Left ventricle myocardium inferior (tissue), 1 donor: ENCODE data around the gene ETHE1. TPM values are rescaled to one million over a fixed set of nuclear protein-coding genes. Genes with fewer than 3 reads are reported as not detected.

Experiments
- DNase-seq: peaks from one replicate; pipeline ENCODE4 v3.0.0-alpha.2; 2020
- H3K27ac ChIP-seq: fragments of 200-600 bp; replicated peaks from 2 replicates; pipeline ENCODE4 v1.8.0; 2021
- H3K27me3 ChIP-seq: fragments of 200-600 bp; 2 replicates; pipeline ENCODE4 v1.8.0; 2021; ENCODE audit warnings: low read depth
- H3K36me3 ChIP-seq: fragments of 200-600 bp; 2 replicates; pipeline ENCODE4 v1.8.0; 2021
- H3K4me1 ChIP-seq: fragments of 200-600 bp; 2 replicates; pipeline ENCODE4 v1.8.0; 2021
- H3K4me3 ChIP-seq: fragments of 200-600 bp; 2 replicates; pipeline ENCODE4 v1.8.0; 2021; ENCODE audit warnings: mild to moderate bottlenecking, moderate library complexity
- H3K9me3 ChIP-seq: fragments of 200-600 bp; replicated peaks from 2 replicates; pipeline ENCODE4 v1.8.0; 2021
- intact Hi-C: fragments of 100-400 bp; cut with micrococcal nuclease; formaldehyde crosslinking; loops from one replicate; pipeline ENCODE4 v1.11.0; 2022
- total RNA-seq: library from RNA; stranded (reverse); fragmentation: NEBNext Ultra II Directional; extraction: Animal tissue kit (Norgen Biotek cat#: 25700); gene quantifications from one replicate; pipeline ENCODE4 v1.2.1, GENCODE V29; 2021
- TF ChIP-seq, protein P1 (sequence below): fragments of 200-600 bp; IDR thresholded peaks from 2 replicates; pipeline ENCODE4 v1.8.0; 2021; ENCODE audit warnings: antibody characterized with exemption, mild to moderate bottlenecking, borderline replicate concordance
- donor health status: DM: no; HTN: yes; CAD: no; lungs with severe emphysema.

ETHE1 gene
- total RNA-seq, 1 donor from 2014 or later: 14.6 TPM

DNA sequence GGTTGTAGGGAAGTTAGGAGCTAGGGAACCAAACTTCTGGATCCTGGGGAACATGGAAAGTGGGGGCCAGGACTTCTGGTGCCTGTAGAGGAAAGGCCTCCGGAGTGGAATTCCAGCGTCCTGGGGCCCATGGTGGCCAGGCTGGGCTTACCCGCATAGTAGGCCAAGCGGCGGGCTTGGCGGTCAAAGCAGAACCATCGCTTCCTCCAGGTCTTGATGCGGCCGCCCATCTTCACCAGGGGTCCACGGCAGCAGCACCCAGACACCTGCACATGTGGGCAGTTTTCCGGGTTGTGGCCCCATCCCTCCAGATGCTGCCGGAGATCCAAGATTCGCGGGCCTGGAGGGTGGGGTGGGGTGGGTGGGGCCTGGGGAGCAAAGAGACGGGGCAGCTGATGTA is 47.8 kb downstream of the ETHE1 start:
- H3K4me1 ChIP-seq: peaks cover 13% of the 10 kb centered on the region
- intact Hi-C loops: no loop called here
- no peaks in the 10 kb centered on the region for H3K36me3 ChIP-seq
- no peak for DNase-seq
- no peaks in the 10 kb centered on the region for H3K27me3 ChIP-seq
- H3K9me3 ChIP-seq: no peaks in the 10 kb centered on the region
- H3K4me3 ChIP-seq: no peak overlapping the region
- TF ChIP-seq, protein P1, sequence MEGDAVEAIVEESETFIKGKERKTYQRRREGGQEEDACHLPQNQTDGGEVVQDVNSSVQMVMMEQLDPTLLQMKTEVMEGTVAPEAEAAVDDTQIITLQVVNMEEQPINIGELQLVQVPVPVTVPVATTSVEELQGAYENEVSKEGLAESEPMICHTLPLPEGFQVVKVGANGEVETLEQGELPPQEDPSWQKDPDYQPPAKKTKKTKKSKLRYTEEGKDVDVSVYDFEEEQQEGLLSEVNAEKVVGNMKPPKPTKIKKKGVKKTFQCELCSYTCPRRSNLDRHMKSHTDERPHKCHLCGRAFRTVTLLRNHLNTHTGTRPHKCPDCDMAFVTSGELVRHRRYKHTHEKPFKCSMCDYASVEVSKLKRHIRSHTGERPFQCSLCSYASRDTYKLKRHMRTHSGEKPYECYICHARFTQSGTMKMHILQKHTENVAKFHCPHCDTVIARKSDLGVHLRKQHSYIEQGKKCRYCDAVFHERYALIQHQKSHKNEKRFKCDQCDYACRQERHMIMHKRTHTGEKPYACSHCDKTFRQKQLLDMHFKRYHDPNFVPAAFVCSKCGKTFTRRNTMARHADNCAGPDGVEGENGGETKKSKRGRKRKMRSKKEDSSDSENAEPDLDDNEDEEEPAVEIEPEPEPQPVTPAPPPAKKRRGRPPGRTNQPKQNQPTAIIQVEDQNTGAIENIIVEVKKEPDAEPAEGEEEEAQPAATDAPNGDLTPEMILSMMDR: no peak
- no peak overlapping the region for H3K27ac ChIP-seq

DNA sequence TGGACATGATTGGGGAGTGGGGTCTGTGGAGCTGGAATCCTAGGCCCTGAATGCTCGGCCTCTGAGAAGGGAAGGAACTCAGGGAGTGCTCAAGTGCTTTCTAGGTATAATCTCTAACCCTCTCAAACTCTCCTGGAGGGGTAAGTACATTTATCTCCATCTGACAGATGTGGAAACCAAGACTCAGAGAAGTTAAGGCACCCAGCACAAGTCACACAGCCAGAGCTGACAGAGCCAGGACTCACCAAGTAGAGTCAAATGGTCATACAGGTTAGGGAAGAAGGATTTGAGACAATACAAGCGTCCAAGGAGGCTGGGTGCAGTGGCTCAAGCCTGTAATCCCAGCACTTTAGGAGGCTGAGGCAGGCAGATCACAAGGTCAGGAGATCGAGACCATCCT is 48.7 kb downstream of the ETHE1 start:
- H3K4me3 ChIP-seq: no peak overlapping the region
- intact Hi-C loops: no loop called here

DNA sequence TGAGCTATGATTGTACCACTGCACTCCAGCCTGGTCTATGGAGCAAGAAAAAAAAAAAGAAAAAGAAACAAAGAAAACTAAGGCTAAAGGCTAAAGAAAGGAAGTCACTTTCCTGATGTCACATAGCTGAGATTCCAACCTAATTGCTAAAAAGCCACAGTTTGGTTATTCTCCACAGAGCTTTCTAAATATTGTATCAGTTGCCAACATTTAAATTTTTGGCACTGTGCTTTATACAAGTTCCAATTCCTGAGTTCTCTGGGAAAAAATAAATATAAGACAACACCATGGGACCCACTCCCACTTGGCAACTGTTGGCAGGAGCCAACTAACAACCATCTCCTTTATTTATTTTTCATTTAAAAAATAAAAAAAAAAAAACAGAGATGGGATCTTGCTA is 50.4 kb downstream of the ETHE1 start:
- no peak overlapping the region for H3K4me3 ChIP-seq
- no peaks in the 10 kb centered on the region for H3K36me3 ChIP-seq
- H3K9me3 ChIP-seq: no peaks in the 10 kb centered on the region
- H3K27me3 ChIP-seq: no peaks in the 10 kb centered on the region
- TF ChIP-seq, protein P1: no peak
- intact Hi-C loops: no loop called here
- H3K4me1 ChIP-seq: peaks cover 13% of the 10 kb centered on the region
- H3K27ac ChIP-seq: no peak overlapping the region
- DNase-seq: no peak

More for the DNA sequence above, 48.7 kb downstream of the ETHE1 start:
- Histone ChIP-seq H3K9me3 (no peaks in the 10 kb centered on the region), H3K27ac (no peak overlapping the region), H3K27me3 (no peaks in the 10 kb centered on the region), H3K4me1 (peaks cover 13% of the 10 kb centered on the region), H3K36me3 (no peaks in the 10 kb centered on the region)
- TF ChIP-seq, protein P1: no peak
- DNase-seq: no peak

DNA sequence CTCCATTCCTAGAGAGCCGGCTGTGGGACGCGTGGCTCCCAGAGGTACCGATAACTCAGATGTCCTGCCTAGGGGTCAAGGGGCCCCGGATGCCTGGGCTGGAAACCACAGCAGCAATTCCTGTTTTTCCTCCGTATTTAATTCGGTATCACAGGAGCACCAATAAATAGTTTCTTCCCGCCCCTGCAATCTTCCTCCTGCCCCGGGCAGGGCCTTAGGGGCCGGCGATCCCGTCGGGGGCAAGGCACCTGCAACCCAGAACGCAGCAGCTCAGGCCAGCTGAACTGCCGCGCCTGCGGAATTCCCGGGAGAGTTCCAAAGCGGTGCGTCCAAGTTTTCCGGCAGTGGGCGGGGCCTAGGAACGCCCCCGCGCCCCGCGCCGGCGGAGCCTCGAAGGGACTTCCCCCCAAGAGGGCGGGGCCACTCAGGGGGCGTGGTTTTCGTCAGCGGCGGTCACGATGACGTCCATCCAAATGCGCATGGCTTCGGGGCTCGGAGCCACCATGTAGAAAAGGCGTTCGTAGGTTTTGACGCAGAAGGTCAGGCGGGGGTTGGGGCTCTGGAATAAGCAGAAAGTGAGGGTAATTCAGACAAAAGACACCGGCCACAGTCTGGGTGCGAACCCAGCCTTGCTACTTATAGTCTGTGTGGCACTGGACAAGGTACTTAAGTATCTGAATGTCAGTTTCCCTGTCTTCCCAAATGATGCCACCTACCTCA is 51.9 kb downstream of the ETHE1 start:
- Histone ChIP-seq H3K27me3 (no peaks in the 10 kb centered on the region), H3K4me1 (peaks cover 13% of the 10 kb centered on the region), H3K9me3 (no peaks in the 10 kb centered on the region), H3K27ac (peak overlapping the region; percentile 81), H3K4me3 (peak overlapping the region; percentile 66), H3K36me3 (no peaks in the 10 kb centered on the region)
- intact Hi-C loops: no loop called here
- TF ChIP-seq, protein P1: no peak
- DNase-seq: peak; percentile 95

DNA sequence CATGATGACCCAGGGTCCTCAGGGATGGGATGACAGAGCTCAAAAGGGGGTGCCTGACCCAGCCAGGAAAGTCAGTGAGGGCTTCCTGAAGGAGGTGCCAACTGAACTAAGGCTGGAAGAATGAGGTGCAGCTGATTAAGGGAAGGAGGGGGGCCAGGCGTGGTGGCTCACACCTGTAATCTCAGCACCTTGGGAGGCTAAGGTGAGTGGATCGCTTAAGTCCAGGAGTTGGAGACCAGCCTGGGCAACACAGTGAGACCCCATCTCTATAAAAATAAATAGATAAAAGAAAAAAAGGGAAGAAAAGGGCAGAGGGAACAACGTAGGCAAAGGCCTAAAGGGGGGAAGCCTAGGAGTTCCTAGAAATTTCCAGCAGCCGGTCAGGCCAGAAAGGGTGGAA is 52.5 kb downstream of the ETHE1 start:
- TF ChIP-seq, protein P1: no peak
- Histone ChIP-seq H3K27me3 (no peaks in the 10 kb centered on the region), H3K9me3 (no peaks in the 10 kb centered on the region), H3K36me3 (no peaks in the 10 kb centered on the region), H3K27ac (peak overlapping the region; percentile 81), H3K4me3 (peak overlapping the region; percentile 66), H3K4me1 (peaks cover 13% of the 10 kb centered on the region)
- DNase-seq: no peak
- intact Hi-C loops: no loop called here
